A673 (cell line): ENCODE results near the gene RRP7A.

ENCODE experiments used
- CTCF ChIP-seq: fragments of 300-800, 200-600 bp; sonication (generic); conservative IDR thresholded peaks from 2 replicates; pipeline ENCODE4 v1.5.1; 2017; ENCODE audit warnings: low read depth, mild to moderate bottlenecking, antibody characterized with exemption, low read length, moderate library complexity, mixed read lengths
- EZH2 ChIP-seq: fragments of 200-600 bp; sonication (generic); IDR thresholded peaks from 2 replicates; pipeline ENCODE4 v1.6.1; 2017; ENCODE audit warnings: borderline replicate concordance, low read depth, mild to moderate bottlenecking, mixed read lengths, antibody characterized with exemption, low read length; ENCODE audit not compliant: poor library complexity, severe bottlenecking

GRCh38 chr22:42471441-42471840, 48.2 kb downstream of the RRP7A start:
- TF ChIP-seq CTCF (no peak), EZH2 (no peak)
